HCT116 (cell line): ENCODE results near the gene EGFL7. TPM values are rescaled to one million over a fixed set of nuclear protein-coding genes. Genes with fewer than 3 reads are reported as not detected.

Source experiments
- ATAC-seq: fragments of 200-7000 bp; cut with Tn5 transposase; 2 replicates; pipeline ENCODE4 v1.9.1; 2020; ENCODE audit warnings: mild to moderate bottlenecking, moderate library complexity
- BruUV-seq: library from RNA; stranded (reverse); fragments of 400-500 nt; replicated peaks from 2 replicates; lab custom pipeline; 2021; lab: Mats Ljungman, UMichigan
- CTCF ChIA-PET: fragments of 300-600 bp; sonication (Branson Sonifier 250); formaldehyde crosslinking; loops from one replicate; lab custom pipeline; 2021; ENCODE audit warnings: antibody characterized with exemption; lab: Charles Lee
- POLR2A ChIA-PET: fragments of 300-600, 350-600 bp; sonication (Branson Sonifier 250); formaldehyde crosslinking; loops from one replicate; lab custom pipeline; 2021; ENCODE audit warnings: antibody characterized with exemption; lab: Charles Lee
- RAD21 ChIA-PET, 2 experiments: fragments of 300-600 bp; sonication (Branson Sonifier 250); formaldehyde crosslinking; loops; one replicate each; lab custom pipeline; 2023; ENCODE audit warnings: low total read pairs in 2 of 2; ENCODE audit not compliant: uncharacterized antibody in 2 of 2, unreplicated experiment in 2 of 2, low non-redundant PET in 1 of 2; lab: Charles Lee
- DNase-seq: peaks from one replicate; pipeline ENCODE4 v3.0.0-alpha.2; 2010; ENCODE audit warnings: low read depth, low spot score
- H2AFZ ChIP-seq: fragments of 200-600 bp; shearing (Covaris generic), sonication (generic); 2 replicates; pipeline ENCODE4 v1.6.1; 2017; ENCODE audit warnings: low read depth, mixed run types, mixed read lengths, antibody characterized with exemption, low read length; ENCODE audit not compliant: poor library complexity, severe bottlenecking
- H3K27ac ChIP-seq: 2 replicates; pipeline ENCODE4 v1.5.1; 2012; ENCODE audit warnings: low read depth, low read length
- H3K27me3 ChIP-seq: fragments of 200-600 bp; sonication (generic); 2 replicates; pipeline ENCODE4 v1.6.1; 2016; ENCODE audit warnings: mixed run types, low read length, mixed read lengths; ENCODE audit not compliant: insufficient read depth
- H3K36me3 ChIP-seq, 2 experiments: fragments of 200-500 bp in 1 of 2; fragments of 200-600 bp in 1 of 2; sonication (Bioruptor generic) in 1 of 2; sonication (generic) in 1 of 2; 2 replicates each; pipeline versions ENCODE4 v1.5.1 to v1.6.1; 2014 to 2016; ENCODE audit warnings: low read length in 2 of 2, inconsistent platforms in 1 of 2, mixed read lengths in 1 of 2, mixed run types in 1 of 2; ENCODE audit not compliant: insufficient read depth in 2 of 2, control insufficient read depth in 1 of 2
- H3K4me1 ChIP-seq, 2 experiments: fragments of 200-600 bp in 1 of 2; sonication (generic) in 1 of 2; 2 replicates each; pipeline versions ENCODE4 v1.5.1 to v1.6.1; 2012 to 2017; ENCODE audit warnings: low read length in 2 of 2, inconsistent platforms in 1 of 2, mild to moderate bottlenecking in 1 of 2, mixed read lengths in 1 of 2, mixed run types in 1 of 2, moderate library complexity in 1 of 2; ENCODE audit not compliant: insufficient read depth in 2 of 2, control insufficient read depth in 1 of 2
- H3K4me2 ChIP-seq: fragments of 200-600 bp; sonication (generic); 2 replicates; pipeline ENCODE4 v1.6.1; 2017; ENCODE audit warnings: mixed run types, low read length, mixed read lengths
- H3K4me3 ChIP-seq, 2 experiments: fragments of 200-600 bp in 1 of 2; sonication (generic) in 1 of 2; replicated peaks in 1 of 2; 2 replicates each; pipeline ENCODE4 v1.5.1; 2011 to 2016; ENCODE audit warnings: low read length in 2 of 2, control low read depth in 1 of 2, low read depth in 1 of 2, mild to moderate bottlenecking in 1 of 2, mixed read lengths in 1 of 2, mixed run types in 1 of 2
- H3K79me2 ChIP-seq: fragments of 200-600 bp; sonication (generic); 2 replicates; pipeline ENCODE4 v1.6.1; 2017; ENCODE audit warnings: mild to moderate bottlenecking, mixed run types, low read length, moderate library complexity, mixed read lengths; ENCODE audit not compliant: insufficient read depth
- H3K9ac ChIP-seq: fragments of 200-600 bp; sonication (generic); 2 replicates; pipeline ENCODE4 v1.6.1; 2016; ENCODE audit warnings: low read length, mixed read lengths
- H3K9me2 ChIP-seq: fragments of 200-600 bp; sonication (generic), shearing (Covaris generic); 2 replicates; pipeline ENCODE4 v1.6.1; 2017; ENCODE audit warnings: mixed run types, mild to moderate bottlenecking, moderate library complexity; ENCODE audit not compliant: insufficient read depth
- H3K9me3 ChIP-seq, 2 experiments: fragments of 200-500 bp in 1 of 2; fragments of 200-600 bp in 1 of 2; sonication (Bioruptor generic) in 1 of 2; sonication (generic) in 1 of 2; 2 replicates each; pipeline ENCODE4 v1.6.1; 2014 to 2017; ENCODE audit warnings: low read length in 2 of 2, mixed read lengths in 2 of 2, inconsistent platforms in 1 of 2, low read depth in 1 of 2, mild to moderate bottlenecking in 1 of 2, mixed run types in 1 of 2, moderate library complexity in 1 of 2; ENCODE audit not compliant: control insufficient read depth in 1 of 2, insufficient read depth in 1 of 2
- H4K20me1 ChIP-seq: fragments of 200-600 bp; sonication (generic), shearing (Covaris generic); 2 replicates; pipeline ENCODE4 v1.6.1; 2017; ENCODE audit warnings: mixed run types, mild to moderate bottlenecking, moderate library complexity; ENCODE audit not compliant: insufficient read depth
- ATF3 ChIP-seq: IDR thresholded peaks from 2 replicates; pipeline ENCODE4 v1.6.1; 2012
- CTCF ChIP-seq, 3 experiments: fragments of 200-600 bp in 1 of 3; sonication (generic) in 1 of 3; IDR thresholded peaks in 2 of 3; conservative IDR thresholded peaks in 1 of 3; 2 replicates each; pipeline ENCODE4 v1.5.1; 2012 to 2017; ENCODE audit warnings: low read depth in 2 of 3, low read length in 2 of 3, antibody characterized with exemption in 1 of 3, borderline replicate concordance in 1 of 3, control low read depth in 1 of 3, mild to moderate bottlenecking in 1 of 3, mixed read lengths in 1 of 3, mixed run types in 1 of 3, moderate library complexity in 1 of 3; ENCODE audit not compliant: insufficient read depth in 1 of 3
- EGR1 ChIP-seq: IDR thresholded peaks from 2 replicates; pipeline ENCODE4 v1.6.1; 2012; ENCODE audit warnings: low read depth
- EZH2 ChIP-seq: fragments of 200-600 bp; sonication (generic); IDR thresholded peaks from 2 replicates; pipeline ENCODE4 v1.6.1; 2017; ENCODE audit warnings: antibody characterized with exemption, mixed run types
- FOSL1 ChIP-seq: IDR thresholded peaks from 2 replicates; pipeline ENCODE4 v1.6.1; 2012; ENCODE audit warnings: low read depth
- MAX ChIP-seq: IDR thresholded peaks from 2 replicates; pipeline ENCODE4 v1.6.1; 2012
- POLR2A ChIP-seq: IDR thresholded peaks from 2 replicates; pipeline ENCODE4 v1.7.0; 2011; ENCODE audit warnings: borderline replicate concordance; ENCODE audit not compliant: insufficient read depth, insufficient read length; ENCODE audit errors: extremely low read depth
- POLR2AphosphoS5 ChIP-seq: IDR thresholded peaks from 2 replicates; pipeline ENCODE4 v1.6.1; 2011; ENCODE audit warnings: mild to moderate bottlenecking, low read depth, low read length, moderate library complexity
- SRF ChIP-seq: IDR thresholded peaks from 2 replicates; pipeline ENCODE4 v1.6.1; 2012; ENCODE audit warnings: low read depth
- TCF7L2 ChIP-seq: IDR thresholded peaks from 2 replicates; pipeline ENCODE4 v1.7.0; 2011; ENCODE audit warnings: borderline replicate concordance, inconsistent platforms; ENCODE audit not compliant: insufficient read depth, insufficient read length; ENCODE audit errors: extremely low read depth
- YY1 ChIP-seq: IDR thresholded peaks from 2 replicates; pipeline ENCODE4 v1.6.1; 2011; ENCODE audit warnings: low read length, low read depth, moderate library complexity, mild to moderate bottlenecking; ENCODE audit not compliant: insufficient replicate concordance; ENCODE audit errors: extremely low read depth
- ZFX ChIP-seq: fragments of 450-650 bp; IDR thresholded peaks from 2 replicates; pipeline ENCODE4 v1.6.1; 2017
- ZNF274 ChIP-seq: fragments of 200-500 bp; sonication (Bioruptor generic); IDR thresholded peaks from 2 replicates; pipeline ENCODE4 v1.6.1; 2014; ENCODE audit warnings: mild to moderate bottlenecking, low read depth, low read length, inconsistent platforms
- intact Hi-C: fragments of 100-400 bp; cut with micrococcal nuclease; formaldehyde crosslinking; loops from 2 replicates; pipeline ENCODE4 v1.10.0; 2022
- total RNA-seq: library from RNA; stranded (reverse); gene quantifications from one replicate; pipeline ENCODE4 v1.2.1, GENCODE V29; 2021; ENCODE audit not compliant: unreplicated experiment

EGFL7 gene
- total RNA-seq, 1 experiment from 2014 or later = 82.0 TPM

GRCh38 chr9:136688274-136689107, 25.8 kb downstream of the EGFL7 start:
- H3K27me3 ChIP-seq = no peaks in the 10 kb centered on the region
- H3K4me1 ChIP-seq = peaks cover 43 to 62% of the 10 kb centered on the region in 2 experiments
- intact Hi-C loops = no loop called here
- POLR2A ChIA-PET = no interaction called here
- peak overlapping the region; percentile 48; the same call in 1 of the 2 replicates for H3K27ac ChIP-seq
- BruUV-seq = no TSS peak
- H2AFZ ChIP-seq = no peak overlapping the region
- no peak overlapping the region for H3K4me3 ChIP-seq
- H3K9ac ChIP-seq = peak overlapping the region; percentile 91
- DNase-seq (no peak), ATAC-seq (no peak)
- RAD21 ChIA-PET = no interaction called here
- no peaks in the 10 kb centered on the region for H3K9me3 ChIP-seq
- H3K79me2 ChIP-seq = peaks cover 32% of the 10 kb centered on the region
- no peaks in the 10 kb centered on the region for H3K9me2 ChIP-seq
- no peaks in the 10 kb centered on the region for H3K36me3 ChIP-seq
- TF ChIP-seq YY1 (no peak), MAX (no peak), CTCF (IDR thresholded peaks at IDR 0.05 in 2 of 3, conservative IDR thresholded peaks at IDR 0.05 in 1 of 3; ENCODE audit: borderline replicate concordance in 1 of 3, insufficient read depth in 1 of 3, low read depth in 2 of 3, low read length in 2 of 3) (no peak), ATF3 (no peak), SRF (no peak), EGR1 (no peak), POLR2A (no peak), ZNF274 (no peak), POLR2AphosphoS5 (no peak), TCF7L2 (no peak), EZH2 (no peak), FOSL1 (no peak), ZFX (no peak)
- TF ChIP-seq, all 23 proteins: peak for 0
- Histone ChIP-seq H4K20me1 (no peaks in the 10 kb centered on the region), H3K4me2 (peak overlapping the region; percentile 97)
- CTCF ChIA-PET = interaction anchor here (0.7 kb wide), 1 partner anchor 205 kb away, joined by 3 read pairs; no protein-coding TSS in a partner anchor
